ENCODE measurements around the gene MIGA1.

MIGA1 gene

DNA sequence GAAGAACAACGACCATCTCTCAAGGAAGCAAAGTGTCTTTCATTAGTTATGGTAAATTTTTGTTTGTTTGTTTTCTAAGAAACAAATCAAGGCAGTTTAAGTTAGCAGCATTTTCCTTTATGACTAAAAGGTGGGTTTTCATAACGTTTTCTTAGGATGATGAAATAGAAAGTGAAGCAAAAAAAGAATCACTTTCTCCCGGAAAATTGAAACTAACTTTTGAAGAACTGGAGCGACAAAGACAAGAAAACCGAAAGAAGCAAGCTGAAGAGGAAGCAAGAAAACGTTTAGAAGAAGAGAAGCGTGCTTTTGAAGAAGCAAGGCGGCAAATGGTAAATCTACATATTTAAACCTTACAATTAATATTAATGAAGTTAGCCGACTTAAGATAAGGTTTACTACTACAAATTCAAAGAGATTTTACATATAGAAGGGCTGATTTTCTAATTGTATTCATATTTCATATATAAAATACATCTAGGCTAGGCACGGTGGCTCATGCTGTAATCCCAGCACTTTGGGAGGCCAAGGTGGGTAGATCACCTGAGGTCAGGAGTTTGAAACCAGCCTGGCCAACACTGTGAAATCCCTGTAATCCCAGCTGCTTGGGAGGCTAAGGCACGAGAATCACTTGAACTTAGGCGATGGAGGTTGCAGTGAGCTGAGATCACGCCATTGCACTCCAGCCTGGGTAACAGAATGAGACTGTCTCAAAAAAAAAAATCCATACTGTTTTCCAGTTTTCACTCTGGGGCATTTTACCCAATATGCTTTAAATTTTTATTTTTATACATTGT, 147.3 kb downstream of the MIGA1 start:
- FAIRE-seq, result no peak

DNA sequence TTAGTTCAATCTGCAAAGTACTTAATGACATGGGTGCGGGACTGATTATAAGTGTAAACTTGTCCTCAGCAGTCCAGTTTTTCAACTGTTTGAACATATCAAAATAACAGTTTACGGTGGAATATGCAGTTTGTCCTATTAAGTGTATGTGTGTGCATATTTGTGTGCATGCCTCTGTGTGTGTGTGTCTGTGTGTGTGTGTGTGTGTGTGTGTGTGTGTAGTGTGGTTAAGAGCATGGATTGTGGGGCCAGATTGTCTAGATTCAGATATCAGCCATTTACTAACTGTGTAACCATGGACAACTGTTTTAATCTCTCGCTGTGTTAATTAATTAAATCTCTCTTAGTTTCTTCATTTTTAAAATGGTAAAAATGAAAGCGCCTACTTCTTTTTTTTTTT, 148.0 kb downstream of the MIGA1 start:
- FAIRE-seq, result no peak

All from A204.1 (cell line).